ENCODE measurements around the gene ARRB1. TPM values are rescaled to one million over a fixed set of nuclear protein-coding genes. Genes with fewer than 3 reads are reported as not detected.

Gene ARRB1
- total and polyA plus RNA-seq, 2 of the 13 experiments (the other 11 are each of a cell fraction or from before 2014, with no cell fraction given), result 22.5 to 35.7 TPM

GRCh38 chr11:75399344-75400145, 48.1 kb upstream of the ARRB1 start, which contains the start of gene RPS3:
RPS3 (plus strand) TSS chr11:75399518; CDS start chr11:75399548, 30 bp downstream.
- peak within 1 kb of the TSS; percentile 89 for H3K4me2 ChIP-seq (ENCODE audit: low read depth, low read length)
- peak within 1 kb of the TSS; percentile 88 for H2AFZ ChIP-seq (ENCODE audit: low read length)
- peak; percentile 91 for ATAC-seq
- peak within 1 kb of the TSS; percentile 93 for H3K27ac ChIP-seq (ENCODE audit: extremely low read length, insufficient read depth, low read length)
- H3K79me2 ChIP-seq (ENCODE audit: insufficient read depth, low read length), result peaks cover 52% of the 10 kb centered on the region
- 0% methylated on average over 40 of the region's 55 CpGs for WGBS (ENCODE audit: low lambda C conversion rate)
- peak; percentile 88 for DNase-seq (ENCODE audit: low spot score)
- ChIA-PET CTCF (ENCODE audit: low intra/inter-chr PET ratio, low total read pairs) (no interaction called here), POLR2A (interaction anchor here (1.2 to 1.9 kb wide), 9 partner anchors 9 to 164 kb away, joined by 3 to 10 read pairs (median 6); partner anchors contain the start of gene KLHL35)
- H3K4me1 ChIP-seq (ENCODE audit: insufficient read depth, low read length), result peaks cover 40% of the 10 kb centered on the region
- TSS peak; percentile 61 for BruUV-seq (replicated peaks)
- FAIRE-seq, result peak; percentile 88
- in situ Hi-C loops (cut with HindIII; ENCODE audit: extremely low pct_ligation_motif_present, low pct_unique_long_range_greater_than_20kb) (no loop called here), intact Hi-C loops (cut with micrococcal nuclease; ENCODE audit: unreplicated experiment) (no loop called here)
- H3K27me3 ChIP-seq (ENCODE audit: control insufficient read depth in 1 of 2, insufficient read depth in 2 of 2, low read length in 2 of 2), result peaks cover 0 to 6% of the 10 kb centered on the region in 2 experiments; a peak in 1 of 5 replicates
- no peaks in the 10 kb centered on the region for H3K9me3 ChIP-seq (ENCODE audit: low read length)
- peak within 1 kb of the TSS; percentile 99 for H3K9ac ChIP-seq (ENCODE audit: insufficient read depth, low read depth, low read length)
- H4K20me1 ChIP-seq (ENCODE audit: insufficient read depth, low read length), result peaks cover 51% of the 10 kb centered on the region
- peaks cover 14 to 37% of the 10 kb centered on the region in 2 experiments for H3K36me3 ChIP-seq (replicated peaks in 1 of 2; ENCODE audit: control insufficient read depth in 1 of 2, insufficient read depth in 2 of 2, low read length in 2 of 2)
- H3K4me3 ChIP-seq (replicated peaks in 1 of 3; ENCODE audit: insufficient read depth in 1 of 3, low read depth in 2 of 3, low read length in 3 of 3), result peak within 1 kb of the TSS; percentile 91 to 96 (median 96)
- TF ChIP-seq NPAS2 (CRISPR knock-in tag; IDR thresholded peaks at IDR 0.05; ENCODE audit: borderline replicate concordance) (no peak), ZFYVE20 (CRISPR knock-in tag; IDR thresholded peaks at IDR 0.05; ENCODE audit: borderline replicate concordance, low read depth) (no peak), ZSCAN31 (CRISPR knock-in tag; IDR thresholded peaks at IDR 0.05; ENCODE audit: low read depth) (peak; percentile 86), ZNF549 (CRISPR knock-in tag; IDR thresholded peaks at IDR 0.05) (no peak), JARID2 (CRISPR knock-in tag; IDR thresholded peaks at IDR 0.05; ENCODE audit: insufficient replicate concordance) (no peak), TGIF2 (CRISPR knock-in tag; IDR thresholded peaks at IDR 0.05) (peak; percentile 77; the same call in 1 of the 2 replicates), NR2F1 (CRISPR knock-in tag; IDR thresholded peaks at IDR 0.05) (no peak), ZNF510 (CRISPR knock-in tag; IDR thresholded peaks at IDR 0.05; ENCODE audit: low read depth) (peak; percentile 68; the same call in 1 of the 2 replicates), ZNF350 (CRISPR knock-in tag; IDR thresholded peaks at IDR 0.05; ENCODE audit: borderline replicate concordance, low read depth) (peak; percentile 97), KAT7 (CRISPR knock-in tag; IDR thresholded peaks at IDR 0.05; ENCODE audit: borderline replicate concordance) (peak; percentile 99), ATRX (CRISPR knock-in tag; IDR thresholded peaks at IDR 0.05; ENCODE audit: borderline replicate concordance) (no peak), KDM5B (CRISPR knock-in tag; IDR thresholded peaks at IDR 0.05; ENCODE audit: borderline replicate concordance) (peak; percentile 92; the same call in 1 of the 2 replicates), ZGPAT (CRISPR knock-in tag; IDR thresholded peaks at IDR 0.05) (peak; percentile 96), ZNF232 (CRISPR knock-in tag; IDR thresholded peaks at IDR 0.05; ENCODE audit: borderline replicate concordance) (peak; percentile 86; the same call in 1 of the 2 replicates), ZNF558 (CRISPR knock-in tag; IDR thresholded peaks at IDR 0.05; ENCODE audit: borderline replicate concordance) (no peak), KAT8 (CRISPR knock-in tag; IDR thresholded peaks at IDR 0.05) (peak; percentile 96), PHF5A (CRISPR knock-in tag; IDR thresholded peaks at IDR 0.05; ENCODE audit: low read depth, unreplicated experiment) (peak; percentile 69), ZSCAN29 (CRISPR knock-in tag; conservative IDR thresholded peaks at IDR 0.05) (peak; percentile 52; the same call in 1 of the 2 replicates), U2AF2 (IDR thresholded peaks at IDR 0.05; ENCODE audit: low read depth, low read length) (0 out of 2 replicates have a peak, but pooled peaks have one; percentile 68), ZSCAN5A (CRISPR knock-in tag; IDR thresholded peaks at IDR 0.05; ENCODE audit: borderline replicate concordance) (peak; percentile 93), SIX4 (CRISPR knock-in tag; IDR thresholded peaks at IDR 0.05) (peak; percentile 61; the same call in 1 of the 2 replicates), ARID2 (CRISPR knock-in tag; IDR thresholded peaks at IDR 0.05; ENCODE audit: borderline replicate concordance) (no peak; the same call in 1 of the 2 replicates)
